HG03159 (cell line): ENCODE results near the gene RASA3.

Experiments used
- ATAC-seq: cut with Tn5 transposase; IDR thresholded peaks from one replicate; pipeline ENCODE4 v1.9.1; 2021; ENCODE audit warnings: mild to moderate bottlenecking, moderate library complexity; ENCODE audit not compliant: unreplicated experiment

RASA3 gene

GRCh38 chr13:114011226-114011625 is 121.2 kb downstream of the RASA3 start:
- ATAC-seq, result no peak

- ATAC-seq, result no peak
These were observed 121.9 kb downstream of the RASA3 start for GRCh38 chr13:114010401-114011101.

- ATAC-seq, result no peak
These were observed 122.6 kb downstream of the RASA3 start for GRCh38 chr13:114009590-114010400.

- ATAC-seq, result no peak
These were observed 123.3 kb downstream of the RASA3 start for GRCh38 chr13:114008964-114009589.

- ATAC-seq, result no peak
These were observed 124.9 kb downstream of the RASA3 start for GRCh38 chr13:114007566-114007965.

GRCh38 chr13:114005206-114005724 is 127.2 kb downstream of the RASA3 start:
- no peak for ATAC-seq

- ATAC-seq, result no peak
These were observed 127.8 kb downstream of the RASA3 start for GRCh38 chr13:114004420-114005205.

- no peak for ATAC-seq
These were observed 129.6 kb downstream of the RASA3 start for GRCh38 chr13:114002771-114003321.

GRCh38 chr13:114002009-114002544 is 130.3 kb downstream of the RASA3 start:
- no peak for ATAC-seq

GRCh38 chr13:114001331-114002008 is 131.0 kb downstream of the RASA3 start:
- ATAC-seq, result no peak

GRCh38 chr13:114000151-114001040 is 132.0 kb downstream of the RASA3 start:
- ATAC-seq, result no peak

GRCh38 chr13:113999618-113999910 is 132.9 kb downstream of the RASA3 start:
- no peak for ATAC-seq

GRCh38 chr13:113998781-113999617 is 133.4 kb downstream of the RASA3 start:
- no peak for ATAC-seq

- ATAC-seq, result no peak
These were observed 134.3 kb downstream of the RASA3 start for GRCh38 chr13:113997845-113998751.

GRCh38 chr13:113996912-113997745 is 135.3 kb downstream of the RASA3 start:
- ATAC-seq, result no peak
